Kidney (tissue), 14 donors: ENCODE results near the gene C1QA. TPM values are rescaled to one million over a fixed set of nuclear protein-coding genes. Genes with fewer than 3 reads are reported as not detected.

Experiments used
- DNase-seq, 5 donors: peaks; one replicate each; pipeline ENCODE4 v3.0.0-alpha.2; 2013 to 2020
- FAIRE-seq: peaks from 2 replicates; lab custom pipeline; 2012; peaks lifted over from hg19 to GRCh38; lab: Jason Lieb, UNC
- H3K27ac ChIP-seq, 2 donors: one replicate each; pipeline ENCODE4 v1.7.0; 2013; ENCODE audit warnings: low read depth in 2 of 2, low read length in 2 of 2, inconsistent platforms in 1 of 2
- H3K27me3 ChIP-seq: one replicate; pipeline ENCODE4 v1.7.1; 2013; ENCODE audit warnings: low read length, inconsistent platforms; ENCODE audit not compliant: control insufficient read depth, insufficient read depth
- H3K36me3 ChIP-seq, 3 donors: one replicate each; pipeline versions ENCODE4 v1.7.0 to v1.7.1; 2013; ENCODE audit warnings: low read length in 3 of 3, control low read depth in 1 of 3, inconsistent platforms in 1 of 3; ENCODE audit not compliant: insufficient read depth in 3 of 3, control insufficient read depth in 2 of 3
- H3K4me1 ChIP-seq, 3 donors: one replicate each; pipeline versions ENCODE4 v1.7.0 to v1.7.1; 2013; ENCODE audit warnings: low read length in 3 of 3, inconsistent platforms in 1 of 3, low read depth in 1 of 3; ENCODE audit not compliant: control insufficient read depth in 2 of 3, insufficient read depth in 2 of 3
- H3K4me3 ChIP-seq, 3 donors: one replicate each; pipeline versions ENCODE4 v1.7.0 to v1.8.1; 2013; ENCODE audit warnings: low read length in 3 of 3, control low read depth in 1 of 3, inconsistent platforms in 1 of 3
- H3K9ac ChIP-seq, 3 donors: one replicate each; pipeline versions ENCODE4 v1.7.0 to v1.7.1; 2013; ENCODE audit warnings: low read length in 3 of 3, control low read depth in 1 of 3, inconsistent platforms in 1 of 3
- H3K9me3 ChIP-seq, 3 donors: one replicate each; pipeline versions ENCODE4 v1.7.0 to v1.7.1; 2013; ENCODE audit warnings: low read length in 3 of 3, control low read depth in 1 of 3, inconsistent platforms in 1 of 3; ENCODE audit not compliant: control insufficient read depth in 2 of 3, insufficient read depth in 1 of 3
- intact Hi-C: fragments of 100-400 bp; cut with DNase I; formaldehyde crosslinking; loops from one replicate; pipeline ENCODE4 v1.11.1; 2022
- polyA plus RNA-seq: library from polyadenylated mRNA; stranded (reverse); fragments of 350-450 nt; fragmentation: Illumina TruSeq; extraction: RNeasy Lipid Tissue Mini Kit (QIAGEN cat#74804); gene quantifications from one replicate; pipeline ENCODE4 v1.2.3, GENCODE V29; 2014; ENCODE audit warnings: low read depth, low replicate concordance; ENCODE audit not compliant: insufficient read depth
- total RNA-seq: library from RNA; stranded (reverse); fragmentation: NEBNext Ultra II Directional; extraction: Animal tissue kit (Norgen Biotek cat#: 25700); gene quantifications from one replicate; pipeline ENCODE4 v1.2.1, GENCODE V29; 2021
- TF ChIP-seq, protein P1 (sequence below): IDR thresholded peaks from 3 replicates; pipeline ENCODE4 v1.5.1; 2012; ENCODE audit warnings: mild to moderate bottlenecking, moderate library complexity, borderline replicate concordance; ENCODE audit not compliant: insufficient read depth; ENCODE audit errors: extremely low read depth
- donor health status: control.
- donor health status: control.
- donor health status: control.
- donor health status: control.
- donor health status: control.
- donor health status: DM: yes; HTN: yes; CAD: no.
- donor health status: Normal renal cell carcinoma (clear cell type).

The C1QA gene
- total and polyA plus RNA-seq, 2 donors from 2014 or later, result 150 to 238 TPM

DNA sequence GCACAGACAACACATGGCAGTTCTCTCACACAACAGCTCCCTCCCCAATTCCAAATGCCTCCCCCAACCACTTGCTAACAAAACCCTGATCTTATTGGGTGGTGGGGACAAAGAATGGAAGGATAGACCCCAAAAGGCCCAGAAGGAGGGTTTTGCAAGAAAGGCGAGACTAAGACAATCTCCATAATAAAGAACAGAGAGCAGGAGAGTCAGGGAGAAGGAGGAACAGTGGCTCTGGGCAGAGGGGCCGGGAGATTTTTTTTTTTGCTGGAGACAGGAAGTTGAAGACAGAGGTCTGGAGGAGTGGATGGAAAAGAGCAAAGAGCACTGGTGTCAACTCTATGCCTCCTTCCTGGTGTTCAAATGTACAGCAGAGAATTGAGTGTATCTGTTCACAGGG, 6.5 kb upstream of the C1QA start:
- Histone ChIP-seq H3K27ac (no peak overlapping the region), H3K4me1 (no peaks in the 10 kb centered on the region), H3K9ac (no peak overlapping the region), H3K27me3 (no peaks in the 10 kb centered on the region), H3K9me3 (no peaks in the 10 kb centered on the region), H3K36me3 (no peaks in the 10 kb centered on the region), H3K4me3 (no peak overlapping the region)
- DNase-seq (no peak), FAIRE-seq (no peak)
- intact Hi-C loops, result no loop called here
- TF ChIP-seq, protein P1, sequence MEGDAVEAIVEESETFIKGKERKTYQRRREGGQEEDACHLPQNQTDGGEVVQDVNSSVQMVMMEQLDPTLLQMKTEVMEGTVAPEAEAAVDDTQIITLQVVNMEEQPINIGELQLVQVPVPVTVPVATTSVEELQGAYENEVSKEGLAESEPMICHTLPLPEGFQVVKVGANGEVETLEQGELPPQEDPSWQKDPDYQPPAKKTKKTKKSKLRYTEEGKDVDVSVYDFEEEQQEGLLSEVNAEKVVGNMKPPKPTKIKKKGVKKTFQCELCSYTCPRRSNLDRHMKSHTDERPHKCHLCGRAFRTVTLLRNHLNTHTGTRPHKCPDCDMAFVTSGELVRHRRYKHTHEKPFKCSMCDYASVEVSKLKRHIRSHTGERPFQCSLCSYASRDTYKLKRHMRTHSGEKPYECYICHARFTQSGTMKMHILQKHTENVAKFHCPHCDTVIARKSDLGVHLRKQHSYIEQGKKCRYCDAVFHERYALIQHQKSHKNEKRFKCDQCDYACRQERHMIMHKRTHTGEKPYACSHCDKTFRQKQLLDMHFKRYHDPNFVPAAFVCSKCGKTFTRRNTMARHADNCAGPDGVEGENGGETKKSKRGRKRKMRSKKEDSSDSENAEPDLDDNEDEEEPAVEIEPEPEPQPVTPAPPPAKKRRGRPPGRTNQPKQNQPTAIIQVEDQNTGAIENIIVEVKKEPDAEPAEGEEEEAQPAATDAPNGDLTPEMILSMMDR, result no peak

DNA sequence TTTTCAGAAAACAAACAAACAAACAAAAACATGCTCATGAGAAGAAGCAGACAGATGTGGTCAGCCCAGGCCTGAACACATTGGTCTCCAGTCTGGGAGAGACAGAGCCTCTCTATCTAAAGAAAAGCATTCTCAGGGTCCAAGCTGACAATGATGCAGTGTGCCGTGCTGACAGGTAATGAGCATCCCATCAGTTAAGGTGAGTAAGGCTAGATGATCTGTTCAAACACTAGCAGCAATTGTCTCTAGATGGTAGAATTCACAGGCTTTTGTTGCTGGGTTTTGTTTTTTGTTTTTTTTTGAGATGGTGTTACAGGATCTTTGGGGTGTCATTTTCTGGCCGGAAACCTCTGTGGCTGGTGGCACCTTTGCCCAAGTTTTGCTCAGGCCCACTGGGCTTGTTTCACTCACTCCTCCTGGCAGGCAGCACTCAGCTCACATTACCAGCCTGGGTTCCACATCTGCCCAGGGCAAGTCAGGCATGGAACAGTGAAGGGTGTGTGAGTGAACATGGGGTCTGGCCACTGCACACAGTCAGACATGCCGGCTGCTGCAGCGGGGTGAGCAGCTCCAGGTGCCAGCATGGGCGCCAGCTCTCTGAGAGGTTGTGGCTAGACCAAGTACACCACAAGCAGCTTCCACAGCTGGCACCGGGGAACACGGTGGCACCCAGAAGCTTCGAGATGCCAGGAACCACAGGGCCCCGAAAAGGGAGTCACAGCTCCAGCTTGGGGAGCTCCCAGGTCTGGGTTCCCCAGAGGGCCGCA, 2.5 kb upstream of the C1QA start:
- DNase-seq (no peak), FAIRE-seq (no peak)
- no peaks in the 10 kb centered on the region for H3K36me3 ChIP-seq
- no peak overlapping the region for H3K27ac ChIP-seq
- no peak overlapping the region for H3K4me3 ChIP-seq
- TF ChIP-seq, protein P1, result no peak
- intact Hi-C loops, result no loop called here
- H3K9me3 ChIP-seq, result no peaks in the 10 kb centered on the region
- H3K4me1 ChIP-seq, result no peaks in the 10 kb centered on the region
- H3K9ac ChIP-seq, result no peak overlapping the region
- H3K27me3 ChIP-seq, result no peaks in the 10 kb centered on the region

DNA sequence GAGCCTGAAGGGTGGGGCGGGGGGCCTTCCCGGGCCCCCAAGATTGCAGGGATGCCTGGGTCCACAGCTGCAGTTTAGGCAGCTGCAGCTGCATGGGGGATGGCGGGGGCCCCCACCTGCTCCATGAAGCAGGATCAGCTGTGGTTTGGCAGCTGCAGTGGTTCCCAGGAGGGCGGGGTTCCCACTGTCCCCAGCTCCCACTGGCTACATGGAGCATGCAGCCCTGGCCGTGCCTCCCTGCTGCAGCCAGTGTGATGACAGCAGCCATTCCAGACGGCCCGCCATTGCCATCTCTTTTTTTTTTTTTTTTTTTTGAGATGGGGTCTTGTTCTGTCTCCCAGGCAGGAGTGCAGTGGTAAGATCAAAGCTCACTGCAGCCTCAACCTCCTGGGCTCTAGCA, 992 bp upstream of the C1QA start:
- Histone ChIP-seq H3K4me3 (no peak overlapping the region), H3K27ac (no peak overlapping the region), H3K9me3 (no peaks in the 10 kb centered on the region), H3K4me1 (no peaks in the 10 kb centered on the region), H3K27me3 (no peaks in the 10 kb centered on the region), H3K9ac (no peak overlapping the region), H3K36me3 (no peaks in the 10 kb centered on the region)
- DNase-seq (no peak), FAIRE-seq (no peak)
- TF ChIP-seq, protein P1, result no peak
- intact Hi-C loops, result no loop called here
